ENCODE results near the gene C2CD2. TPM values are rescaled to one million over a fixed set of nuclear protein-coding genes. Genes with fewer than 3 reads are reported as not detected.

The C2CD2 gene
- total RNA-seq, 2 donors from 2014 or later: 27.3 to 30.5 TPM

GRCh38 chr21:41902946-41903345 lies 50.9 kb downstream of the C2CD2 start:
- WGBS: 92% methylated on average over 8 of the region's 8 CpGs
- H3K36me3 ChIP-seq: peaks cover 0 to 6% of the 10 kb centered on the region in 2 donors
- no peak overlapping the region for H3K4me3 ChIP-seq
- no peaks in the 10 kb centered on the region for H3K4me1 ChIP-seq (replicated peaks)
- intact Hi-C loops (cut with DNase I): no loop called here
- H3K27ac ChIP-seq: no peak overlapping the region
- DNase-seq (ENCODE audit: low spot score): no peak
- H3K9me3 ChIP-seq: no peaks in the 10 kb centered on the region
- no peaks in the 10 kb centered on the region for H3K27me3 ChIP-seq (replicated peaks; ENCODE audit: insufficient read depth)
- TF ChIP-seq CTCF (IDR thresholded peaks at IDR 0.05): no peak
- no peak for TF ChIP-seq POLR2AphosphoS5 (IDR thresholded peaks at IDR 0.05)
- no peak for TF ChIP-seq POLR2A (IDR thresholded peaks at IDR 0.05)

- DNase-seq (ENCODE audit: low spot score): no peak
- TF ChIP-seq POLR2A (IDR thresholded peaks at IDR 0.05) (no peak), POLR2AphosphoS5 (IDR thresholded peaks at IDR 0.05) (no peak), CTCF (IDR thresholded peaks at IDR 0.05) (no peak)
- Histone ChIP-seq H3K36me3 (peaks cover 0 to 6% of the 10 kb centered on the region in 2 donors), H3K9me3 (no peaks in the 10 kb centered on the region), H3K4me3 (no peak overlapping the region), H3K27ac (no peak overlapping the region), H3K27me3 (replicated peaks; ENCODE audit: insufficient read depth) (no peaks in the 10 kb centered on the region), H3K4me1 (replicated peaks) (no peaks in the 10 kb centered on the region)
- intact Hi-C loops (cut with DNase I): no loop called here
- 97% methylated on average over 3 of the region's 3 CpGs for WGBS
Measured at GRCh38 chr21:41901782-41902181, 52.0 kb downstream of the C2CD2 start.

- intact Hi-C loops (cut with DNase I): no loop called here
- 83% methylated on average over 12 of the region's 12 CpGs for WGBS
- no peaks in the 10 kb centered on the region for H3K27me3 ChIP-seq (replicated peaks; ENCODE audit: insufficient read depth)
- no peak overlapping the region for H3K4me3 ChIP-seq
- no peak for DNase-seq (ENCODE audit: low spot score)
- H3K9me3 ChIP-seq: no peaks in the 10 kb centered on the region
- peaks cover 0 to 6% of the 10 kb centered on the region in 2 donors for H3K36me3 ChIP-seq
- no peaks in the 10 kb centered on the region for H3K4me1 ChIP-seq (replicated peaks)
- TF ChIP-seq POLR2AphosphoS5 (IDR thresholded peaks at IDR 0.05) (no peak), CTCF (IDR thresholded peaks at IDR 0.05) (no peak), POLR2A (IDR thresholded peaks at IDR 0.05) (no peak)
- no peak overlapping the region for H3K27ac ChIP-seq
Measured at GRCh38 chr21:41901099-41901498, 52.7 kb downstream of the C2CD2 start.

GRCh38 chr21:41900401-41900800 lies 53.4 kb downstream of the C2CD2 start:
- Histone ChIP-seq H3K4me3 (no peak overlapping the region), H3K36me3 (peaks cover 0 to 6% of the 10 kb centered on the region in 2 donors), H3K9me3 (no peaks in the 10 kb centered on the region), H3K4me1 (replicated peaks) (no peaks in the 10 kb centered on the region), H3K27ac (no peak overlapping the region), H3K27me3 (replicated peaks; ENCODE audit: insufficient read depth) (no peaks in the 10 kb centered on the region)
- WGBS: 78% methylated on average over 6 of the region's 6 CpGs
- no peak for TF ChIP-seq POLR2AphosphoS5 (IDR thresholded peaks at IDR 0.05)
- TF ChIP-seq POLR2A (IDR thresholded peaks at IDR 0.05): no peak
- TF ChIP-seq CTCF (IDR thresholded peaks at IDR 0.05): no peak
- intact Hi-C loops (cut with DNase I): no loop called here
- DNase-seq (ENCODE audit: low spot score): no peak

- no peaks in the 10 kb centered on the region for H3K27me3 ChIP-seq (replicated peaks; ENCODE audit: insufficient read depth)
- TF ChIP-seq POLR2A (IDR thresholded peaks at IDR 0.05): no peak
- no peak for TF ChIP-seq CTCF (IDR thresholded peaks at IDR 0.05)
- TF ChIP-seq POLR2AphosphoS5 (IDR thresholded peaks at IDR 0.05): no peak
- peaks cover 0 to 6% of the 10 kb centered on the region in 2 donors for H3K36me3 ChIP-seq
Measured at GRCh38 chr21:41899426-41900202, 54.2 kb downstream of the C2CD2 start.

More at GRCh38 chr21:41899426-41900202, 54.2 kb downstream of the C2CD2 start:
- DNase-seq (ENCODE audit: low spot score): no peak
- 77% methylated on average over 25 of the region's 25 CpGs for WGBS
- Histone ChIP-seq H3K4me3 (no peak overlapping the region), H3K9me3 (no peaks in the 10 kb centered on the region), H3K4me1 (replicated peaks) (no peaks in the 10 kb centered on the region), H3K27ac (no peak overlapping the region)
- intact Hi-C loops (cut with DNase I): no loop called here

Data from prostate gland (tissue), 2 donors.